Measurements from ENCODE around the gene OR2Z1. TPM values are rescaled to one million over a fixed set of nuclear protein-coding genes. Genes with fewer than 3 reads are reported as not detected.

Gene OR2Z1
- total and polyA plus RNA-seq, 2 of the 13 experiments (the other 11 are each of a cell fraction or from before 2014, with no cell fraction given): not detected

- no peak for DNase-seq (ENCODE audit: low spot score)
- no peak overlapping the region for H3K9ac ChIP-seq (ENCODE audit: insufficient read depth, low read depth, low read length)
- H3K4me1 ChIP-seq (ENCODE audit: insufficient read depth, low read length): no peaks in the 10 kb centered on the region
- no TSS peak for BruUV-seq (replicated peaks)
- no peaks in the 10 kb centered on the region for H3K36me3 ChIP-seq (replicated peaks in 1 of 2; ENCODE audit: control insufficient read depth in 1 of 2, insufficient read depth in 2 of 2, low read length in 2 of 2)
- no peak overlapping the region for H3K27ac ChIP-seq (ENCODE audit: extremely low read length, insufficient read depth, low read length)
- no peak overlapping the region for H3K4me3 ChIP-seq (replicated peaks in 1 of 3; ENCODE audit: insufficient read depth in 1 of 3, low read depth in 2 of 3, low read length in 3 of 3)
- no peaks in the 10 kb centered on the region for H3K79me2 ChIP-seq (ENCODE audit: insufficient read depth, low read length)
- CTCF ChIA-PET (ENCODE audit: low intra/inter-chr PET ratio, low total read pairs): no interaction called here
- H4K20me1 ChIP-seq (ENCODE audit: insufficient read depth, low read length): no peaks in the 10 kb centered on the region
- H3K9me3 ChIP-seq (ENCODE audit: low read length): no peaks in the 10 kb centered on the region
- POLR2A ChIA-PET: no interaction called here
- TF ChIP-seq NCOA2 (CRISPR knock-in tag; IDR thresholded peaks at IDR 0.05) (no peak), GLMP (CRISPR knock-in tag; IDR thresholded peaks at IDR 0.05; ENCODE audit: borderline replicate concordance) (no peak), DNMT3B (CRISPR knock-in tag; conservative IDR thresholded peaks at IDR 0.05) (no peak), HNF4G (IDR thresholded peaks at IDR 0.05; ENCODE audit: borderline replicate concordance, low read depth, low read length) (no peak), HNF4G (CRISPR knock-in tag; IDR thresholded peaks at IDR 0.05; ENCODE audit: borderline replicate concordance, low read depth) (no peak), ZNF333 (CRISPR knock-in tag; IDR thresholded peaks at IDR 0.05; ENCODE audit: borderline replicate concordance) (no peak), ZNF530 (CRISPR knock-in tag; IDR thresholded peaks at IDR 0.05; ENCODE audit: low read depth) (no peak), HDAC1 (CRISPR knock-in tag; IDR thresholded peaks at IDR 0.05) (no peak), MEIS1 (CRISPR knock-in tag; IDR thresholded peaks at IDR 0.05; ENCODE audit: borderline replicate concordance) (no peak), HHEX (CRISPR knock-in tag; IDR thresholded peaks at IDR 0.05) (no peak), ZNF451 (CRISPR knock-in tag; IDR thresholded peaks at IDR 0.05) (no peak), MED13 (CRISPR knock-in tag; IDR thresholded peaks at IDR 0.05) (no peak), THAP11 (CRISPR knock-in tag; IDR thresholded peaks at IDR 0.05) (no peak)
- H3K27me3 ChIP-seq (ENCODE audit: control insufficient read depth in 1 of 2, insufficient read depth in 2 of 2, low read length in 2 of 2): no peaks in the 10 kb centered on the region; a peak in 1 of 5 replicates
- no peak for FAIRE-seq
- intact Hi-C loops (cut with micrococcal nuclease; ENCODE audit: unreplicated experiment): no loop called here
- H3K4me2 ChIP-seq (ENCODE audit: low read depth, low read length): no peak overlapping the region
- in situ Hi-C loops (cut with HindIII; ENCODE audit: extremely low pct_ligation_motif_present, low pct_unique_long_range_greater_than_20kb): no loop called here
- no peak for ATAC-seq
- no peak overlapping the region for H2AFZ ChIP-seq (ENCODE audit: low read length)
Observed at GRCh38 chr19:8699908-8700307, 21.5 kb upstream of the OR2Z1 start.
